ENCODE results near the gene GAD2.
A peak's percentile ranks its signal among the peaks of the same experiment; 100 is the strongest.
"Not testable (repeated sequence)": the region's sequence is repeated elsewhere in the genome, so short reads cannot be mapped to it uniquely, and the experiment has no call there.

GAD2 gene

GRCh38 chr10:26318672-26319071, 102.1 kb downstream of the GAD2 start:
- DNase-seq (ENCODE audit: low read depth): no peak

- no peak for DNase-seq (ENCODE audit: low read depth)
Observed at GRCh38 chr10:26323219-26323618, 106.6 kb downstream of the GAD2 start.

- DNase-seq (ENCODE audit: low read depth): no peak
Observed at GRCh38 chr10:26326851-26327250, 110.3 kb downstream of the GAD2 start.

GRCh38 chr10:26327811-26328210, 111.2 kb downstream of the GAD2 start:
- DNase-seq (ENCODE audit: low read depth): no peak

GRCh38 chr10:26331371-26331770, 114.8 kb downstream of the GAD2 start:
- DNase-seq (ENCODE audit: low read depth): no peak

GRCh38 chr10:26334232-26334931, 117.8 kb downstream of the GAD2 start:
- no peak for DNase-seq (ENCODE audit: low read depth)

- peak; percentile 13 for DNase-seq (ENCODE audit: low read depth)
Observed at GRCh38 chr10:26334932-26335573, 118.5 kb downstream of the GAD2 start.

GRCh38 chr10:26335574-26336093, 119.1 kb downstream of the GAD2 start:
- no peak for DNase-seq (ENCODE audit: low read depth)

- no peak for DNase-seq (ENCODE audit: low read depth)
Observed at GRCh38 chr10:26336979-26337378, 120.4 kb downstream of the GAD2 start.

- DNase-seq (ENCODE audit: low read depth): no peak
Observed at GRCh38 chr10:26341701-26342100, 125.1 kb downstream of the GAD2 start.

- DNase-seq (ENCODE audit: low read depth): not testable (repeated sequence)
Observed at GRCh38 chr10:26348821-26349417, 132.3 kb downstream of the GAD2 start.

Measured in HS-5 (cell line).